ENCODE results near the gene SLC38A6. TPM values are rescaled to one million over a fixed set of nuclear protein-coding genes. Genes with fewer than 3 reads are reported as not detected.
A peak's percentile ranks its signal among the peaks of the same experiment; 100 is the strongest.

Gene SLC38A6
- total RNA-seq (16.6 TPM), polyA plus RNA-seq (ENCODE audit: insufficient read depth, low read depth, low replicate concordance) (21.9 TPM)
- long read RNA-seq, donor 1, partial matches to known transcripts = 0 of 1 reads
- long read RNA-seq, donor 1, other reads (novel, unspliced or antisense) = 0 of 1 reads
- long read RNA-seq, donor 2 = 0 reads
- long read RNA-seq, donor 3, partial matches to known transcripts = 0 of 1 reads
- long read RNA-seq, donor 3, other reads (novel, unspliced or antisense) = 0 of 1 reads
- long read RNA-seq, donor 4, partial matches to known transcripts = 0 of 3 reads
- long read RNA-seq, donor 4, other reads (novel, unspliced or antisense) = 0 of 3 reads
- long read RNA-seq, donor 5 = 0 reads
- long read RNA-seq, donor 6, partial matches to known transcripts = 0 of 2 reads
- long read RNA-seq, donor 6, other reads (novel, unspliced or antisense) = 0 of 2 reads
- long read RNA-seq, donor 7, partial matches to known transcripts = 0 of 15 reads
- long read RNA-seq, donor 7, other reads (novel, unspliced or antisense) = 10 of 15 reads
- long read RNA-seq, donor 8 = 0 reads
- long read RNA-seq, donor 9 = 0 reads
- long read RNA-seq, donor 10, partial matches to known transcripts = 0 of 2 reads
- long read RNA-seq, donor 10, other reads (novel, unspliced or antisense) = 0 of 2 reads

GRCh38 chr14:60980811-60981632 is at the start of gene SLC38A6, which contains the start of gene TRMT5:
Gene SLC38A6, plus strand, starts transcription at chr14:60981245. Its CDS starts 33 bp downstream, at chr14:60981278.
Gene TRMT5, minus strand, starts transcription at chr14:60981079. Its CDS starts 106 bp downstream, at chr14:60980973.
- no peak for FAIRE-seq
- peaks cover 0 to 3% (median 0%) of the 10 kb centered on the region in 3 donors for H3K36me3 ChIP-seq (ENCODE audit: control insufficient read depth in 2 of 3, insufficient read depth in 3 of 3, low read length in 3 of 3)
- peak within 1 kb of the TSS; percentile 85 to 89 (median 88) for H3K9ac ChIP-seq (ENCODE audit: low read length in 3 of 3)
- H3K27me3 ChIP-seq (ENCODE audit: control insufficient read depth, insufficient read depth, low read length) = no peaks in the 10 kb centered on the region
- H3K27ac ChIP-seq (ENCODE audit: low read depth in 2 of 2, low read length in 2 of 2) = peak within 1 kb of the TSS; percentile 43 to 84
- peaks cover 4 to 16% (median 11%) of the 10 kb centered on the region in 3 donors for H3K4me1 ChIP-seq (ENCODE audit: control insufficient read depth in 2 of 3, insufficient read depth in 2 of 3, low read depth in 1 of 3, low read length in 3 of 3)
- peak; percentile 96 to 98 (median 97) for DNase-seq
- TF ChIP-seq, protein P1, sequence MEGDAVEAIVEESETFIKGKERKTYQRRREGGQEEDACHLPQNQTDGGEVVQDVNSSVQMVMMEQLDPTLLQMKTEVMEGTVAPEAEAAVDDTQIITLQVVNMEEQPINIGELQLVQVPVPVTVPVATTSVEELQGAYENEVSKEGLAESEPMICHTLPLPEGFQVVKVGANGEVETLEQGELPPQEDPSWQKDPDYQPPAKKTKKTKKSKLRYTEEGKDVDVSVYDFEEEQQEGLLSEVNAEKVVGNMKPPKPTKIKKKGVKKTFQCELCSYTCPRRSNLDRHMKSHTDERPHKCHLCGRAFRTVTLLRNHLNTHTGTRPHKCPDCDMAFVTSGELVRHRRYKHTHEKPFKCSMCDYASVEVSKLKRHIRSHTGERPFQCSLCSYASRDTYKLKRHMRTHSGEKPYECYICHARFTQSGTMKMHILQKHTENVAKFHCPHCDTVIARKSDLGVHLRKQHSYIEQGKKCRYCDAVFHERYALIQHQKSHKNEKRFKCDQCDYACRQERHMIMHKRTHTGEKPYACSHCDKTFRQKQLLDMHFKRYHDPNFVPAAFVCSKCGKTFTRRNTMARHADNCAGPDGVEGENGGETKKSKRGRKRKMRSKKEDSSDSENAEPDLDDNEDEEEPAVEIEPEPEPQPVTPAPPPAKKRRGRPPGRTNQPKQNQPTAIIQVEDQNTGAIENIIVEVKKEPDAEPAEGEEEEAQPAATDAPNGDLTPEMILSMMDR (IDR thresholded peaks at IDR 0.05; ENCODE audit: borderline replicate concordance, extremely low read depth, insufficient read depth) = no peak
- H3K9me3 ChIP-seq (ENCODE audit: control insufficient read depth in 2 of 3, insufficient read depth in 1 of 3, low read length in 3 of 3) = no peaks in the 10 kb centered on the region
- intact Hi-C loops (cut with DNase I) = no loop called here
- H3K4me3 ChIP-seq (ENCODE audit: low read length in 3 of 3) = peak within 1 kb of the TSS; percentile 93 to 96 (median 94)

- DNase-seq = no peak
- H3K9ac ChIP-seq (ENCODE audit: low read length in 3 of 3) = no peak overlapping the region
- intact Hi-C loops (cut with DNase I) = no loop called here
- no peaks in the 10 kb centered on the region for H3K27me3 ChIP-seq (ENCODE audit: control insufficient read depth, insufficient read depth, low read length)
- TF ChIP-seq, protein P1 (IDR thresholded peaks at IDR 0.05; ENCODE audit: borderline replicate concordance, extremely low read depth, insufficient read depth) = no peak
- no peaks in the 10 kb centered on the region for H3K36me3 ChIP-seq (ENCODE audit: control insufficient read depth in 2 of 3, insufficient read depth in 3 of 3, low read length in 3 of 3)
- no peak for FAIRE-seq
- no peak overlapping the region for H3K4me3 ChIP-seq (ENCODE audit: low read length in 3 of 3)
- H3K27ac ChIP-seq (ENCODE audit: low read depth in 2 of 2, low read length in 2 of 2) = no peak overlapping the region
- no peaks in the 10 kb centered on the region for H3K9me3 ChIP-seq (ENCODE audit: control insufficient read depth in 2 of 3, insufficient read depth in 1 of 3, low read length in 3 of 3)
- no peaks in the 10 kb centered on the region for H3K4me1 ChIP-seq (ENCODE audit: control insufficient read depth in 2 of 3, insufficient read depth in 2 of 3, low read depth in 1 of 3, low read length in 3 of 3)
Observed at GRCh38 chr14:60933920-60934655, 47.0 kb upstream of the SLC38A6 start.

- no peaks in the 10 kb centered on the region for H3K4me1 ChIP-seq (ENCODE audit: control insufficient read depth in 2 of 3, insufficient read depth in 2 of 3, low read depth in 1 of 3, low read length in 3 of 3)
- no peaks in the 10 kb centered on the region for H3K9me3 ChIP-seq (ENCODE audit: control insufficient read depth in 2 of 3, insufficient read depth in 1 of 3, low read length in 3 of 3)
- H3K9ac ChIP-seq (ENCODE audit: low read length in 3 of 3) = no peak overlapping the region
- H3K27ac ChIP-seq (ENCODE audit: low read depth in 2 of 2, low read length in 2 of 2) = no peak overlapping the region
- DNase-seq = no peak
- intact Hi-C loops (cut with DNase I) = no loop called here
- no peak overlapping the region for H3K4me3 ChIP-seq (ENCODE audit: low read length in 3 of 3)
- TF ChIP-seq, protein P1 (IDR thresholded peaks at IDR 0.05; ENCODE audit: borderline replicate concordance, extremely low read depth, insufficient read depth) = no peak
- H3K36me3 ChIP-seq (ENCODE audit: control insufficient read depth in 2 of 3, insufficient read depth in 3 of 3, low read length in 3 of 3) = no peaks in the 10 kb centered on the region
- H3K27me3 ChIP-seq (ENCODE audit: control insufficient read depth, insufficient read depth, low read length) = no peaks in the 10 kb centered on the region
- no peak for FAIRE-seq
Observed at GRCh38 chr14:60935319-60935718, 45.7 kb upstream of the SLC38A6 start.
